ENCODE results near the gene NDUFA11.

DNA sequence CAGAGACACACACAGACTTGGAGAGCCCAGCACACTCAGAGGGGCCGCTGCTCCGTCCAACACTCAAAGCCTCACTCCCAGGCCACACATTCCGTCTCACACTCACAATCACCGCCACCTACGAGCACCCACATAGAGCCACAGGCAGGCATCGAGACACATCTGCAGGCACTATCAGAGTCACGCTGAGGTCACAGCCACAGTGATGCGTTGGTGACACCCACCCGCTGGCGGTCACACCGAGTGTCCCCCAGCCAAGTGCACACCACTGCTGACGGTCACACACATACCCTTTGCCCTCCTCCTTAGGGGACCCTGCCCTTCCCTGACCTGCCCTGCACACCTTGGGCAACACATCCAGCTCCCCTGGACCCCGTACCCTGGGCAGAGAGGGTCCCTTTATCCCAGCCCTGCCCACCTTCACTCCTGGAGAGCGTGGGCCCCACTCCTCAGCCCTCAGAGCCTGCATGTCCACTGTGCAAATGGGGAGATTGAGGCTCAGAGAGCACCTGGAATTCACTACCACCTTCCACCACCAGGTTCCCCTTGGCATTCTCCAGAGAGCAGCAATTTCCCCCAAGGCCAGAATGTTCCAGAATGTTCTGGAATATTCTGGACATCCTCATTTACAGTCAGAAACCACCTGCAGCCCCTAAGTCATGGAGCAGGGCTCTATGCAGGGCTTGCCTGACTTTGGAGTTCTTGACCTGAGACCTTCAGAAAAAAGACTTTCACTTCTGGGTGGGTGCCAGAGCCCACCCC, 38.7 kb downstream of the NDUFA11 start:
- TF ChIP-seq, protein P1, sequence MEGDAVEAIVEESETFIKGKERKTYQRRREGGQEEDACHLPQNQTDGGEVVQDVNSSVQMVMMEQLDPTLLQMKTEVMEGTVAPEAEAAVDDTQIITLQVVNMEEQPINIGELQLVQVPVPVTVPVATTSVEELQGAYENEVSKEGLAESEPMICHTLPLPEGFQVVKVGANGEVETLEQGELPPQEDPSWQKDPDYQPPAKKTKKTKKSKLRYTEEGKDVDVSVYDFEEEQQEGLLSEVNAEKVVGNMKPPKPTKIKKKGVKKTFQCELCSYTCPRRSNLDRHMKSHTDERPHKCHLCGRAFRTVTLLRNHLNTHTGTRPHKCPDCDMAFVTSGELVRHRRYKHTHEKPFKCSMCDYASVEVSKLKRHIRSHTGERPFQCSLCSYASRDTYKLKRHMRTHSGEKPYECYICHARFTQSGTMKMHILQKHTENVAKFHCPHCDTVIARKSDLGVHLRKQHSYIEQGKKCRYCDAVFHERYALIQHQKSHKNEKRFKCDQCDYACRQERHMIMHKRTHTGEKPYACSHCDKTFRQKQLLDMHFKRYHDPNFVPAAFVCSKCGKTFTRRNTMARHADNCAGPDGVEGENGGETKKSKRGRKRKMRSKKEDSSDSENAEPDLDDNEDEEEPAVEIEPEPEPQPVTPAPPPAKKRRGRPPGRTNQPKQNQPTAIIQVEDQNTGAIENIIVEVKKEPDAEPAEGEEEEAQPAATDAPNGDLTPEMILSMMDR (IDR thresholded peaks at IDR 0.05; ENCODE audit: low read depth, low read length, poor library complexity, severe bottlenecking) = no peak
- TF ChIP-seq EZH2phosphoT487 (IDR thresholded peaks at IDR 0.05; ENCODE audit: borderline replicate concordance, low read length) = no peak

Data from DOHH2 (cell line).